ENCODE measurements around the gene KHK.

- TF ChIP-seq POLR2AphosphoS5 (IDR thresholded peaks at IDR 0.05; ENCODE audit: low read depth, low read length) (no peak), CTCF (IDR thresholded peaks at IDR 0.05) (no peak)
Observed at GRCh38 chr2:27138111-27138510, 51.5 kb downstream of the KHK start.

Data from Panc1 (cell line).